GM19023 (cell line): ENCODE measurements around the gene PLPP3.

ENCODE experiments used
- ATAC-seq: cut with Tn5 transposase; IDR thresholded peaks from one replicate; pipeline ENCODE4 v1.9.1; 2021; ENCODE audit warnings: mild to moderate bottlenecking, moderate library complexity; ENCODE audit not compliant: unreplicated experiment

The PLPP3 gene

GRCh38 chr1:56466538-56466937 is 112.8 kb downstream of the PLPP3 start:
- ATAC-seq: no peak

- no peak for ATAC-seq
Observed at GRCh38 chr1:56464294-56464693, 115.1 kb downstream of the PLPP3 start.

GRCh38 chr1:56463376-56463775 is 116.0 kb downstream of the PLPP3 start:
- no peak for ATAC-seq

- ATAC-seq: no peak
Observed at GRCh38 chr1:56462209-56462608, 117.2 kb downstream of the PLPP3 start.

- ATAC-seq: no peak
Observed at GRCh38 chr1:56461158-56462127, 117.9 kb downstream of the PLPP3 start.

- ATAC-seq: no peak
Observed at GRCh38 chr1:56459260-56459659, 120.1 kb downstream of the PLPP3 start.

GRCh38 chr1:56457756-56458375 is 121.5 kb downstream of the PLPP3 start:
- ATAC-seq: no peak

GRCh38 chr1:56456435-56457101 is 122.8 kb downstream of the PLPP3 start:
- no peak for ATAC-seq

GRCh38 chr1:56453417-56454078 is 125.8 kb downstream of the PLPP3 start:
- ATAC-seq: no peak

GRCh38 chr1:56453016-56453415 is 126.3 kb downstream of the PLPP3 start:
- ATAC-seq: no peak

GRCh38 chr1:56452027-56453011 is 127.0 kb downstream of the PLPP3 start:
- ATAC-seq: no peak

- ATAC-seq: no peak
Observed at GRCh38 chr1:56451491-56451890, 127.9 kb downstream of the PLPP3 start.

GRCh38 chr1:56450004-56450666 is 129.2 kb downstream of the PLPP3 start:
- no peak for ATAC-seq

GRCh38 chr1:56448529-56449300 is 130.6 kb downstream of the PLPP3 start:
- no peak for ATAC-seq

- ATAC-seq: no peak
Observed at GRCh38 chr1:56447823-56448222, 131.5 kb downstream of the PLPP3 start.

GRCh38 chr1:56446531-56447098 is 132.7 kb downstream of the PLPP3 start:
- ATAC-seq: no peak

- no peak for ATAC-seq
Observed at GRCh38 chr1:56444960-56445646, 134.3 kb downstream of the PLPP3 start.
